ENCODE results near the gene LIPE.
"Not testable (repeated sequence)": the region's sequence is repeated elsewhere in the genome, so short reads cannot be mapped to it uniquely, and the experiment has no call there.

Gene LIPE

GRCh38 chr19:42452590-42452989 is 25.4 kb upstream of the LIPE start:
- in situ Hi-C loops (cut with MboI; ENCODE audit: low pct_unique_long_range_greater_than_20kb, low sequenced_read_pairs): no loop called here
- DNase-seq: no peak

- DNase-seq: peak; percentile 83
Observed at GRCh38 chr19:42450314-42450934, 23.2 kb upstream of the LIPE start.

GRCh38 chr19:42448306-42448705 is 21.1 kb upstream of the LIPE start:
- in situ Hi-C loops (cut with MboI; ENCODE audit: low pct_unique_long_range_greater_than_20kb, low sequenced_read_pairs); DNase-seq: not testable (repeated sequence)

More at GRCh38 chr19:42450314-42450934, 23.2 kb upstream of the LIPE start:
- in situ Hi-C loops (cut with MboI; ENCODE audit: low pct_unique_long_range_greater_than_20kb, low sequenced_read_pairs): no loop called here

GRCh38 chr19:42445948-42446347 is 18.8 kb upstream of the LIPE start:
- no peak for DNase-seq
- in situ Hi-C loops (cut with MboI; ENCODE audit: low pct_unique_long_range_greater_than_20kb, low sequenced_read_pairs): no loop called here

GRCh38 chr19:42443944-42444398 is 16.8 kb upstream of the LIPE start:
- DNase-seq: no peak
- in situ Hi-C loops (cut with MboI; ENCODE audit: low pct_unique_long_range_greater_than_20kb, low sequenced_read_pairs): no loop called here

GRCh38 chr19:42442833-42443232 is 15.6 kb upstream of the LIPE start, which contains the start of gene CXCL17:
Gene CXCL17, minus strand, starts transcription at chr19:42442946. Its CDS starts 114 bp downstream, at chr19:42442832.
- in situ Hi-C loops (cut with MboI; ENCODE audit: low pct_unique_long_range_greater_than_20kb, low sequenced_read_pairs): no loop called here
- DNase-seq: no peak

- DNase-seq: peak; percentile 33
- in situ Hi-C loops (cut with MboI; ENCODE audit: low pct_unique_long_range_greater_than_20kb, low sequenced_read_pairs): no loop called here
Observed at GRCh38 chr19:42441049-42441445, 13.9 kb upstream of the LIPE start.

GRCh38 chr19:42440357-42441048 is 13.3 kb upstream of the LIPE start:
- DNase-seq: peak; percentile 79
- in situ Hi-C loops (cut with MboI; ENCODE audit: low pct_unique_long_range_greater_than_20kb, low sequenced_read_pairs): no loop called here

GRCh38 chr19:42436006-42436405 is 8.8 kb upstream of the LIPE start:
- in situ Hi-C loops (cut with MboI; ENCODE audit: low pct_unique_long_range_greater_than_20kb, low sequenced_read_pairs): no loop called here
- no peak for DNase-seq

- no peak for DNase-seq
- in situ Hi-C loops (cut with MboI; ENCODE audit: low pct_unique_long_range_greater_than_20kb, low sequenced_read_pairs): no loop called here
Observed at GRCh38 chr19:42435316-42435715, 8.1 kb upstream of the LIPE start.

- in situ Hi-C loops (cut with MboI; ENCODE audit: low pct_unique_long_range_greater_than_20kb, low sequenced_read_pairs): no loop called here
- peak; percentile 64 for DNase-seq
Observed at GRCh38 chr19:42433503-42434260, 6.5 kb upstream of the LIPE start.

GRCh38 chr19:42431486-42431885 is 4.3 kb upstream of the LIPE start:
- in situ Hi-C loops (cut with MboI; ENCODE audit: low pct_unique_long_range_greater_than_20kb, low sequenced_read_pairs): no loop called here
- no peak for DNase-seq

- no peak for DNase-seq
- in situ Hi-C loops (cut with MboI; ENCODE audit: low pct_unique_long_range_greater_than_20kb, low sequenced_read_pairs): no loop called here
Observed at GRCh38 chr19:42428676-42429075, 1.5 kb upstream of the LIPE start.

GRCh38 chr19:42426643-42427042 is 545 bp downstream of the LIPE start:
- in situ Hi-C loops (cut with MboI; ENCODE audit: low pct_unique_long_range_greater_than_20kb, low sequenced_read_pairs): no loop called here
- no peak for DNase-seq

GRCh38 chr19:42424712-42425131 is 2.5 kb downstream of the LIPE start:
- in situ Hi-C loops (cut with MboI; ENCODE audit: low pct_unique_long_range_greater_than_20kb, low sequenced_read_pairs): loop anchor here (25.0 kb wide), 1 partner anchor 312 kb away; no protein-coding TSS in a partner anchor

GRCh38 chr19:42424345-42424707 is 2.9 kb downstream of the LIPE start:
- DNase-seq: no peak
- in situ Hi-C loops (cut with MboI; ENCODE audit: low pct_unique_long_range_greater_than_20kb, low sequenced_read_pairs): loop anchor here (25.0 kb wide), 1 partner anchor 312 kb away; no protein-coding TSS in a partner anchor

More at GRCh38 chr19:42424712-42425131, 2.5 kb downstream of the LIPE start:
- no peak for DNase-seq

GRCh38 chr19:42423462-42424344 is 3.5 kb downstream of the LIPE start:
- in situ Hi-C loops (cut with MboI; ENCODE audit: low pct_unique_long_range_greater_than_20kb, low sequenced_read_pairs): loop anchor here (25.0 kb wide), 1 partner anchor 311 kb away; no protein-coding TSS in a partner anchor
- DNase-seq: no peak

GRCh38 chr19:42422901-42423461 is 4.2 kb downstream of the LIPE start:
- peak; percentile 14 for DNase-seq
- in situ Hi-C loops (cut with MboI; ENCODE audit: low pct_unique_long_range_greater_than_20kb, low sequenced_read_pairs): loop anchor here (25.0 kb wide), 1 partner anchor 311 kb away; no protein-coding TSS in a partner anchor

All from KBM-7 (cell line).